Stimulated activated CD8-positive, alpha-beta memory T cell treated with anti-CD3 and anti-CD28 coated beads, Interleukin-7, amount 100 ng/mL, for 4 hours (primary cell): Measurements from ENCODE around the gene KIF6.

Source experiments
- DNase-seq, 2 donors: peaks; one replicate each; pipeline ENCODE4 v3.0.0-alpha.2; 2020; ENCODE audit warnings: low read depth in 2 of 2

Gene KIF6

DNA sequence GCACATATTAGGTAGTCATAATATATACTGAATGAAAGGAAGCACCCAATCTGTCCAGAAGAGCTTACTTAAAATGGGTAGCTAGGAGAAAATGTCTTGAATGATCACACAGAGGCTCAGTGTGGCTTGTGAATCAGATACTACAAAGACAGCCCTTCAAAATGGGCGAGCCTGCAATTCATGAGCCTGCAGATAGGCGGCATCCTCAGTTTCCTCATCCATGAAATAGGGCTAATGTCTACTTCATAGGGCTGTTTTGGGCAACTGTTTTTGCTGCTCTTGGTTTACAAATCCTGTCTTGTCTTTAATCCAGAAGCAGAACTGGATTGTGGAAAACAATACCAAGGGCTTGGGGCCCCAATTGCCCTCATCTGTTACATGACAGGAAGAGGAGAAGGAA is 273.4 kb downstream of the KIF6 start:
- DNase-seq: no peak

DNA sequence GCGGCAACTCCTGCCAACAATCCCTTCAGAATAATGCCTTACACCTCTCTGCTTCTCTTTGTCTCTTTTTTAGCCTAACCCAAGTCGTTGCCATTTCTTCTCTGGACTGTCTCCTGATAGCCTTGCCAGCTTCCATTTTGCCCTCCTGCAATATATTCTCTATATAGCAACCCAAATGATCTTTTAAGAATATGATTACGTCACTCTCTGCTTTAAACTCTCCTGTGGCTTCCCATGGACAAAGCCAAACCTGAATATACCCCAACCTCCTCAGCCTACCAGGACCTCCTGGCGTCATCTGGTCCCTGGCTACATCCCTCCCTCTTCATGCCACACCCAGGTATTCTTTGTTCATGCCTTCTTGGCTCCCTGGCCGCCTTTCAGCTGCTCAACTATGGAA is 276.2 kb downstream of the KIF6 start:
- DNase-seq: no peak

DNA sequence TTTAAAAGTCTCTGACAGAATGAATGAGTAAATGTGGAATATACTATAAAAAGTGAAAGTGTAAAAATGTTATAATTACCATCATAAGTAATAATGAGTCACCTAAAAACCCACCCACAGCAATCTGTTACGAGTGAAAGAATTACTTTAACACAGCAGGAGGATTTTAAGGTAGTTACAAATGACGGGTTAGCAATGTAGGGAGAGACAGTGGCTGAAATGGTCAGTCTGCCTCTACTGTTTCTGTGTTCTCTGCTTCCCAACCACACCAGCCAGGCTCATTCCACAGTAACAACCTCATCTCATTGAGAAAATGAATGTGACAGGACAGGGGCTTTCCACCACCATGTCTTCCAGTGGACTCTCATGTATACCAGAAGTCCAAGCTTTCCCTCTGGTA is 278.3 kb downstream of the KIF6 start:
- no peak for DNase-seq

DNA sequence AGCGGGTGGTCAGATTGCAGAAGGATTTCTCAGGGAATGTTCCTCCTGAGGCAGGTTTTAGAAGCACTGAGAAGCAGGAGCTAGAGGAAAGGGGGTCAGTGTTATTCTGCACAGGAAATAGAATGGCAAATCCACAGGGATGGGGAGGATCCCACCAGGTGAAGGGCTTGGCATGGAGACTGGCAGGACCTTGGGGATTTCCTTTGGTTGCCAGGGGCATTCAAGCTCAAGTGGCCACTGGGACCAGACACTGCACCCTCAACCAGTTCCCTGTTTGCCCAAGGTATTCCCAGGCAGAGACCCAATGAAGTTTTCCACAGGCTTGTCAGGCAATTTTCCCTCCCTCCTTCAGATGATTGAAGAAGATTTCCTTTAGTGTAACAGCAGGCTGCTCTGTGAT is 279.5 kb downstream of the KIF6 start:
- DNase-seq: no peak

DNA sequence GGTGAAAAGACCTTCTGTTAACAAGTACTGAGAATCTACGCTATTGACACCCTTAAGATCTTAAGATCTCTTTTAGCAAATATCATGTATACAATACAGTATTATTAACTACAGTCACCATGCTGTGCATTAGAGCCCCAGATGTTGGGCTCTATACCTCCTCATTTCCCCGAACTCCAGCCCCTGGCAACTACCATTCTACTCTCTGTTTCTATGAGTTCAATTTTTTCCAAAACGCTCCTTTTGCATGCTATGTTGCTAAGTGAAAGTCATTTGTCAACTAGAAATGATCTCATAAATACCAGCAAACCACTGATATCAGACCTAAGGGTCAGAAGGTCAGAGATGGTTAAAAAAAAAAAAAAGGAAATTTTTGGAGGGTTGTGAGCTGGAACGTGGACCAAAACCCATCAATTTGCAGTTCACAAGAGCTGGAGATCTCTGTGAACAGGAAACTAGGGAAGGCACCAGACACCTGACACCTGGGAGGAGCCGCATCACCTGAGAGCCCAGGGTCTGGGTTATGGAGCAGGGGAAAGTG is 280.7 kb downstream of the KIF6 start:
- no peak for DNase-seq

DNA sequence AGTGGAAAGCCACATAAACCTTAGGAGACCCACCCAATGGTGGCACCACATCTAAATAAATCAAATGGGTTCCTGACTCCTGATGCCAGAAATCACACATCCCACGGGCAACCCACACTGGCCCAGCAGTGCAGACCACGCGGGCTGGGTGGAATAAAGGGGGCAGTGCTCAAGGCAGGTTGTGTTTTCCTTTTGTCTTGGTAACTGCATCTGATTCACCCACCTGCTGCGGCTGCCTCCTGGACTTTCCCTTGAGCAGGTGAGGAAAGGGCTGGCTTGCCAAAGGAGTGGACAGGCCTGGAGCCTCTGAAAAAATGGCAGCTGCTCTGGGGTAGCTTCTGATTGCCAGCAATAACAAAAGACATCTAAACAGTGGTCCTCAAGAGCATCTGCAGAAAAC is 283.2 kb downstream of the KIF6 start:
- DNase-seq: no peak

DNA sequence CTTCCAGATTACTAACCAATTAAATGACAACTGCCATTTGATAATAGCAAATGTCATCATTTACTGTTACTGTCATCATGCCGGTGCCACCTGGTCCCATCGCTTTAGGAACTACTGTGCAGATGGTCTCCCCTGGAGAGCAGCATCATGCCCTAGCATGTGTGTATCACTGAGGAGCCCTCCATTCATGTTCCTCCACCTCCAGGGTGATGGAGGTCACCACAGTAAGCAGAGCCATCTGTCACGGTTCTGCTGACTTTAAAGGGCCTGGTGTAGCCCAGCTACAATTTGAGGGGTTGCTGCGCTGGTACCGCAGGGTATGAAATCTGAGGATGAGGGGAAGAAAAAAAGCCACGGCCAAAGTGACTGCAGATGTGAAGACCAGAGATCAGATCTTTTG is 283.9 kb downstream of the KIF6 start:
- DNase-seq: no peak

DNA sequence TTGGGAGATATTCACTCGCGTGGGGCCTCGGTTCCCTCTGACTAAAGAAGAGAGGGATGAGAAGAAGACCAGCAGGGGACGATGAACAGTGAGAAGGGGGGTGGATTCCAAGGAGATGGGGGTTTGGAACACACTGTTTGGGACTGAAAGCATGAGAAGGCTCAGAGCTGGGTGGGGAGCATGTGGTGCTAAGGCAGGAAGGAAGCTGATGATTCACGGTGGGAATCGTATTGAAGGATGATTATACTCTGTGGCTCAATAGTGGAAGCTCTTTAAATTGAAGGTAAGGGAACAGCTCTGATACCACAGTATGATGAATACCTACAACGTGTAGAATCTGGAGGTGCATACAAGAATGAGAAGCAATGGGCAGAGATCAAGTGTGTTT is 285.2 kb downstream of the KIF6 start:
- DNase-seq: no peak

DNA sequence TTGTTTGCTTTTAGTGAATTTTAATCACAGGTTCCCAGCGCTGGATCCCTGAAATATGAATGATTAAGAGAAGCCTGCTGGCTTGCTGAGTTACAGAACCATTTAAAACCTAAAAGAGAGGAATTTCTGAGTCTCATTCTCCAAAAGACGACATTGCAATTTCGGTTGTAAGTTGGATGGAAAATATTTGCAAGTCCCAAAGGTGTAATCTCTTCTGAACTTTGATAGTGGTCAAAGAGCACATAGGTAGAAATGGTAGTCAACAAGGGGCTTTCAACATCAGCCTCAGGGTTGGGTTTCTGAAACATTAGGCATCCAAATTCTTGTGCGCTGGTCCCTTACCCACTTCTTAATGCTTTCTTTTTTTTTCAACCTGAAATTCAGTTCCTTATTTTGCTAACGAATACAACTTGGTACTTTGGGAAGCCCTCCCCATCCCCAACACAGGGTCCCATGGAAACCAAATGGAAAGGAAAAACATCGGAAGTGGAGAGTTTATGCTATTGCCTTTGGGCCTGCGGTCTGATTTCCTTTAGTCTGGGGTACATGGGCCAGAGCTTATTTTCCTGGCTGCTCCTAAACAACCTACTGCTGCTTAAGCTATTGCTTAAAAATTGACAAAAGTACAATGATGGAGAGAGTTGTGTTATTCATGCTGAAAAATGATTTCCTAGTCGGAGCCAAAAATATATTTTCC is 285.7 kb downstream of the KIF6 start:
- DNase-seq: no peak

DNA sequence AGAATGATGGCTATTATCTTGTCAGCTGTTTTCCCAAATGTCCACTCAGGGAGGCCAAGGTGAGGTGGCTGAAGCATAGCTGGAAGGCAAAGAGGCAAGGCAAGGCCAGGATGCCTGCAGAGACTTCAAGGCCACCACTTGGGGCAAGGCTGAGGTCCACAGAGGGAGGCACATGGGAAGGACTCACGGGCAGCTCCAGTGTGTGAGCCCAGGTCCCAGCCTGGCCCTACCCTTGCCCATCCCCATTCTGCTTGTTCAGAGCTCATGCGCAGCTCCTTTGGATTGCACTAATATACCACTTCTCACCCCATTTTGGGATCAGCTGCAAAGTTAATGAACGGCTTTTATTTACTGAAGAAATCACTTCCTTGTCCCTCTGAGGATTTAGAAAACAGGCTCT is 291.6 kb downstream of the KIF6 start:
- DNase-seq: no peak

DNA sequence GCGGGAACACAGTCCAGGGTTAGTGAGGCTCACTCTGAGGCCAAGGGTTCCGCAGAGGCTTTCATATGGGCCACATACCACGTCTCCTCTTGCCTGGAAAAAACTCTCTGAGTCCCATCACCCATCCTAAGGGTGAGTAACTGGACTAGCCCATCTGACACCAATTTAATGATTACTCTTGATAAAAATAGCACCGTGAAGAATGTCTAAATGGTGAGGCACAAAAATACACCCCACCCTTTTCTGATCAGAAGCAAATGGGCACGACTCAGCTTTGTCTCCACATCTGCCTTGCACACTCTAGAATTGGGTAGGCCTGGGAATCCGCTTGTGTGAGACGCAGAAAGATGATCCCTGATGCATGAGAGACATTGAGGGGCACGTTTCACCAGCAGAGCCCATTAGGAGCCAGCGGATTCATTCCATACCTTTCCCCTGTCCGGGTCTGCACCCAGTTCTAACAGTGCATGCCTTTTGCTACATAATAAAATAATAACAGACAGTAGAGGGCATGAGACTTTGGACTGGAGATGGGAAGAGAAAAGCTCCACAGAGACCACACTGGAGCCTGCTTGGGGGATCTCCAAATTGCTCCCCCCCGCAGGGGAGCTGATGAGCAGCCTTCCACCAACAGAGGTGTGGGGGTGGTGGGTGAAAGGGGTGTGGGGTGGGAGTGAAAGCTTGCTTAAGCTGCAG is 292.7 kb downstream of the KIF6 start:
- DNase-seq: no peak

DNA sequence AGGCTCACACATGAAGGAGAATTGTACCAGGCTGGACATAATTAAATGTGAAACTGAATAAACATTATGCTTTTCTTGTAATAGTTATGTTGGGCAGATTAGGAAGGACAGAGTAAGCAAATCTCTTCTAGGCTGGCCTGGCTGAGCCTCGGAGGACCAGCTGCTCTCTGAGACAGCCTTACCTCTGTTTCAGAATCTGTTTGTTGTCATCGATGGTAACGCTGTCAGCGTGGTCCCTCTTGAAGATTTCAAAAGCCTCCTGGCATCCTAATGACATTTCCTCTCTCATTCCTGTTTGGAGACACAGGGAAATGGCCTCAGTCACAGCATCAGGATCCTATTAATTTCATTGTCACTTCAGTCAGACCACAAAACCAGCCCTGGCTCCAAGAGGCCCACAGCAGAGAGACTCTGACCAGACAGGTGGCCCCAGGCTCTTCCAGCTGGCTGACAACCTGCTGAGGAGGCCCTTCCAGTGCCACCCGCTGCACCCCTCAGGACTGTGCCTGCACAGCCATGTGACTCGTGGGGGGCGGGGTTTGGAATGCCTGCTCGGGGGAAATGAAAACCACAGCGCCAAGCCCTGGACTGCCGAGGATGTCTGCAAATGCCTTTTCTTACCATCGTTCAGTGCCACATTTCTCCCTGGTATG is 294.2 kb downstream of the KIF6 start:
- no peak for DNase-seq

DNA sequence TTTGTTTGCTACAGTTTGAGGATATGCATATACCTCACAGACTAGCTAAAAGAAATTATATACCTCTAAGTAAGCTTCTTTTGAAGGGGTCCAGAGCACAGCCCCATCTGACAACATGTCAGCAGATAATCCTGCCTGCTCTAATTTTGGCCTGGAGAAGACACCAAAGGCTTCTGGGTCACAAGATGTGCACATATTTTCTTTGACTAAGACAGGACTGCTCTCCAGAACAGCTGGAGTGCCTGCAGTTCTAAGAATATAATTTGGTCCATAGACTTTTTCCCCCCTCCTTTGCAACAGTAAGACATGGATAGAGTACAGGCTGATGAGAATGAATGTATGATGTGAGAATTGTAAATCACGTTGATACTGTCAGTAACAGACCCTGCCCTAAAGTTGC is 294.8 kb downstream of the KIF6 start:
- no peak for DNase-seq

DNA sequence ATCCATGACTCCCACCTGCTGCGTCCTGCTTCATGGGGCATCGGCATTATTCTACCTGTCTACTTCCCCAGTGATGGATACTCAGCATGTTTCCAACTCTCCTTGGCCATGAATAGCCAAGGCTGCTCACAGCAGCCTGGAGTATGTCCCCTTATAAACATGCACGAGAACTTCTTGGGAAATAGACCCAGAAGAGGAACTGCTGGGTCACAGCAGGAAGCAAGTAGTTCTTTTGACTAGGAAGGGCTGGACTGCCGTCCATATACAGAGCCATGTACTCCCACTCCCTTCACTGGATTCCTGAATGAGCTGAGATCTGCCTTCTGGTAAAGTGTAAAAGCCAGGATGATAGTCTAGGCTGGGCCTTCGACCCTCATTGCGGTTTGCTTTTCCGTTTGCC is 296.4 kb downstream of the KIF6 start:
- no peak for DNase-seq

DNA sequence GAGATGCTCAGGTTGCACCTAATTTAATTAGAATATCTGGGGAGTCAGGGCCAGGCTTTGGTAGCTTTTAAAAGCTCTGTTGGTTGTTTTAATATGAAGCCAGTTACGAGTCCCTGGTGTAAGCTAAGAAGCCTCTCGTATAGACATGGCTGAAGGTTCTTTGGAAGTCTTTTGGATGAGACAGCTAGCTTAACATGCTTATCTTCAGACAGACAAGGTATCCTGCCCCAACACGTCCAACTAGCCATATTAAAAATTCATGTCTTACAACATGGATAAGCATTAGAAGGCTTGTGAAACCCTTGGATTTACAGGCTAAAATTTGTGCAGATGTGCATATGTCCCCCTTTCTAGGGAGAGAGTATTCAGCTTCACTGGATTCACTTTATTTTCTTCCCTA is 297.1 kb downstream of the KIF6 start:
- no peak for DNase-seq

DNA sequence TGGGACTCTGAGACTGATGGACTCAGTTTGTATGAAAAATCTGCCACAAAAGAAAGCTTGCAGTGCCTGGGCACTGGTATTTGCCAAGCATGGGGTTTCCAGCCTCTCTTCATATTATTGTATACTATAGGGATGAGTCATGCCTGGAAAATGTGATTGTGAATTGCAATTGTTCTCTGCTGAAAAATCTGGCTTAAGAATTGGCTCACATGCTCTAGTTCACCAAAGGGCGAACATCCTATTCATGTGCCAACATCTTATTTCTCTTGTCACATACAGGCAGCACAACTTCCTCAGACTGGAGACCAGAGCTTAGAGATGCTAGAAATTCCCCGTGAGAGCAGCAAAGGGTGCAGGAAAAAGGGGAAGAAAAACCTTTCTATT is 299.1 kb downstream of the KIF6 start:
- no peak for DNase-seq

DNA sequence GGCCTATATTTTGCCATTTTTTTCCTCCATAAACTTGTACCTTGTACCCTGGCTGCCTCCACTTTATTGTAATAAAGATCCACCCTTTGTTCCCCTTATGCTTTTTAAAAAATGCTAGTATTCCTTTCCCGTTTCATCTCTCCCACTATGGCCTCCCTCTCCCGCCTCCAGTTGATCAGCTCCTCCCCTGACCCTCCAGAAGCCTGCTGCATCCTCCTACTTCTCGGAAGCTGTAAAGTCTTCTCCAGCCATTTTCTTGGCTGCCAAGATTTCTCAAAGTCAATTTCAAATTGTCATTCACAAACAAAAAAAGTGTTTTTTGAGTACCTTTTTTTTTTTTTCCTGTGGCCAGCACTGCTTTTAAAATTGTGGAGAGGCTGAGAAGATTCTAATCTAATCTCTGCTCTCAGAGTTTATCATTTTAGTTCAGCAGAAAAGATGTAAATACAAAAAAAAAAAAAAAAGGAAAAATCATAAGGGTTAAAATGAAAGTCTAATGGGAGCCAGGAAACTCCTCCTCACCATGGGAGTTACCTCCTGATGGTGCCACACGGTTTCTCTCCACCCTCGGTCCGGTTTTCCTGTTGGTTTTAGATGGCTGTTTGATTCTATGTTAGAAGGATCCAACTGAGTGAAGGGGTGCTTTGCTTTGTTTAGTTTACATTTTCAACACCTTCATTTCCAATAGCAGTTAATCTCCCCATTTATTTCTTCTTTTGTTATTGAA is 299.7 kb downstream of the KIF6 start:
- DNase-seq: no peak

DNA sequence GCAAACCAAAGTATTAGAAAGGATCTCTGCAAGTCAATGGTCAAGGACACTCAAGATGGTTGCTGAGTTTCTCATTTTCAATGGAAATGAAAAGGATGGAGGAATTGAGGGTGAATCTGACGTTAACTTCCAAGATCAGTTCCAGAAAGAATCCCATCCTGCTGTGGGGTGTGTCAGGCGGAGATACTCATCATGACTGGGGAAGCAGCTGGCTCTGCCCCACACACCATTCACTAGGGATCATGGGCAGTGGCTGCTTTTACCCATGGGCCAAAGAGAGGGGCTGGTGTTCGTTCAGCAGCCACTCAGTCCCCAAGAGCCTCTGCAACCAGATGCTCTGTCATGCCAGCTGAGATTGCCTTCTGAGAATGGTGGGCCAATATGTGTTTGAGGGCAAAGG is 300.4 kb downstream of the KIF6 start:
- DNase-seq: no peak

DNA sequence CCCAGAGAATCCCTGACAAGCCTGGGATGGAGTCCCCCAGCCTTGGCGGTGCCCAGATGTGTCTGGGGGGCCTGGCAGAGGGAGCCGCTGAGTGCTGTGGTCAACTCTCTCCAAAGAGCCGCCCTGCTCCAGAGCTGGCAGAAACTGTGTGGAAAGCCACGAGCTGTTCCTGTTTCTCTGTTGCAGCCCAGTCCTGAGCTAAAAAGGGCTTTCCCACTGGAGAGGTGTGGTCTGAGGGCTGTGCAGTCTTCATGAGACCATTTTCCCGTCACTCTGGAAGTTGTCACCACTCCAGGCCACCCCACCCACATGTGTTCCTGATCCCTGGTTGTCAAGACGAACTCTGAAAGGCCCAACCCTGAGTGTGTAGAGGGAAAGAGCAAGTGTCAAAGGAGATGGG is 303.0 kb downstream of the KIF6 start:
- DNase-seq: no peak

DNA sequence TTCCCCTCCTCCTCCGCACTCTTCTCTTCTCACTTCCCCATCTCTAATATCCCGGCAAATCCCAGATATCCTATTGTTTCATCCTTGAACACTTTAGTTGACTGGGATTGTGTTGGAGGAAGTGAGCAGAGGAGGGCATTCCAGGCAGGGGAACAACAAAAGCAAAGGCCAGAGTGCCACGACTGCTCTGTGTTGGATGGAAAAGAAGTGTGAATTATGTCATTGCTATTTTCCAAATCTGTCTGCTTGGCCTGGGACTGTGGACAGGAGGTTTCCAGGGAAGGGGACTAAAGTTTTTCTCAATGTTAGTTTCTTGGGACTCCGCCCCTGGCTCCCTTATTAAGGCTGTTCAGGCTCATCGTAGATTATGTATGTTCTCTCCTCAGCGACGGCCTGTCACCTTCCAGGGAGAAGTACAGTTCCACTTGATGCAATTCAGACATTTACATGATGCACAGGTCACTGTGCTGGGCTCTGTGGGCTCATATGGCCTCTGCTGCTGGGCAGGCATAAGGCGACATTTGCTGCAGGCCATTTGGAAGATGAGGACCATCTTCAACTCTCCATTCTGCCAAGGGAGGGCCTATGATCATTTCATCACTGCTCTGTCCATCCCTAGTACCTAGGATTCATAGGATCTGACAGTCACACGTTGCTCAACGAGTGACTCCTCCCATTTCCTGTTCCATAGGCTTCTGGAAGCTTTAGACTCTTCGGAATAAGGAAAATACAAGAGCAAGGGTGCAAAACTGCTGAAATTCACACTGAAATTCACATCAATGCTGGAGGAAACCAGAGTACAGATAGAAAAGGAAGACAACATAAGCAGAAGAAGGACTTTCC is 303.6 kb downstream of the KIF6 start:
- DNase-seq: no peak
